Activated B cell treated with CpG ODN at 0.5 μM for 24 hours (primary cell): ENCODE measurements around the gene GPR62. TPM values are rescaled to one million over a fixed set of nuclear protein-coding genes. Genes with fewer than 3 reads are reported as not detected.

Experiments used
- ATAC-seq: fragments of 200-7000 bp; cut with Tn5 transposase; one replicate; pipeline ENCODE4 v1.10.0; 2021; ENCODE audit warnings: low read depth, mild to moderate bottlenecking, moderate library complexity
- CTCF ChIA-PET: fragments of 350-600 bp; sonication (Branson Sonifier 250); formaldehyde crosslinking; loops from one replicate; lab custom pipeline; 2021; ENCODE audit warnings: antibody characterized with exemption; lab: Charles Lee
- POLR2A ChIA-PET: fragments of 350-600 bp; sonication (Branson Sonifier 250); formaldehyde crosslinking; loops from one replicate; lab custom pipeline; 2021; ENCODE audit warnings: antibody characterized with exemption; lab: Charles Lee
- DNase-seq: peaks from one replicate; pipeline ENCODE4 v3.0.0; 2022
- H3K27ac Mint-ChIP-seq: one replicate; pipeline ENCODE4 v1.8.0; 2020; ENCODE audit warnings: mixed read lengths
- H3K27me3 Mint-ChIP-seq: one replicate; pipeline ENCODE4 v1.8.0; 2021; ENCODE audit warnings: mixed read lengths
- H3K36me3 Mint-ChIP-seq: one replicate; pipeline ENCODE4 v1.8.0; 2021; ENCODE audit warnings: low read depth, mixed read lengths
- H3K4me1 Mint-ChIP-seq: one replicate; pipeline ENCODE4 v1.8.0; 2021; ENCODE audit warnings: mixed read lengths
- H3K4me3 Mint-ChIP-seq: one replicate; pipeline ENCODE4 v1.8.0; 2020; ENCODE audit warnings: mild to moderate bottlenecking, mixed read lengths
- H3K9me3 Mint-ChIP-seq: one replicate; pipeline ENCODE4 v1.8.0; 2020; ENCODE audit warnings: mixed read lengths
- CTCF ChIP-seq: fragments of 200-600 bp; IDR thresholded peaks from one replicate; pipeline ENCODE4 v1.8.0; 2022; ENCODE audit warnings: antibody characterized with exemption, mild to moderate bottlenecking
- intact Hi-C: fragments of 100-400 bp; cut with micrococcal nuclease; formaldehyde crosslinking; loops from one replicate; pipeline ENCODE4 v1.15.1; 2024
- total RNA-seq: library from RNA; stranded (reverse); gene quantifications from 2 replicates; pipeline ENCODE4 v1.2.3, GENCODE V29; 2022

Gene GPR62
- total RNA-seq: not detected in 2 replicates

- no peak within 1 kb of the TSS for H3K27ac Mint-ChIP-seq
- peak within 1 kb of the TSS; percentile 24 for H3K4me3 Mint-ChIP-seq
Observed at GRCh38 chr3:51955175-51955892, at the start of gene GPR62. GPR62 (plus strand) TSS chr3:51955381; CDS start chr3:51955653, 272 bp downstream.

GRCh38 chr3:51908026-51908425 lies 47.2 kb upstream of the GPR62 start:
- CTCF ChIA-PET: no interaction called here
- TF ChIP-seq CTCF: no peak
- no peak overlapping the region for H3K27ac Mint-ChIP-seq
- no peak for DNase-seq
- POLR2A ChIA-PET: no interaction called here
- peaks cover 23% of the 10 kb centered on the region for H3K27me3 Mint-ChIP-seq
- H3K4me3 Mint-ChIP-seq: no peak overlapping the region
- ATAC-seq: no peak
- intact Hi-C loops: no loop called here
- H3K4me1 Mint-ChIP-seq: no peaks in the 10 kb centered on the region
- H3K9me3 Mint-ChIP-seq: peaks cover 20% of the 10 kb centered on the region
- no peaks in the 10 kb centered on the region for H3K36me3 Mint-ChIP-seq

More at GRCh38 chr3:51955175-51955892, at the start of gene GPR62:
- H3K27me3 Mint-ChIP-seq: peaks cover 19% of the 10 kb centered on the region
- ChIA-PET POLR2A (no interaction called here), CTCF (no interaction called here)
- intact Hi-C loops: no loop called here
- DNase-seq (no peak), ATAC-seq (no peak)
- H3K36me3 Mint-ChIP-seq: no peaks in the 10 kb centered on the region
- peaks cover 2% of the 10 kb centered on the region for H3K4me1 Mint-ChIP-seq
- no peak for TF ChIP-seq CTCF
- no peaks in the 10 kb centered on the region for H3K9me3 Mint-ChIP-seq

GRCh38 chr3:51916418-51916817 lies 38.8 kb upstream of the GPR62 start:
- ChIA-PET CTCF (no interaction called here), POLR2A (no interaction called here)
- no peak overlapping the region for H3K27ac Mint-ChIP-seq
- no peak for DNase-seq
- H3K4me1 Mint-ChIP-seq: no peaks in the 10 kb centered on the region
- no peak for ATAC-seq
- TF ChIP-seq CTCF: no peak
- H3K9me3 Mint-ChIP-seq: no peaks in the 10 kb centered on the region
- no peaks in the 10 kb centered on the region for H3K36me3 Mint-ChIP-seq
- H3K27me3 Mint-ChIP-seq: peaks cover 12% of the 10 kb centered on the region
- H3K4me3 Mint-ChIP-seq: no peak overlapping the region
- intact Hi-C loops: no loop called here

GRCh38 chr3:51921081-51921578 lies 34.1 kb upstream of the GPR62 start:
- Mint-ChIP-seq H3K27ac (no peak overlapping the region), H3K9me3 (no peaks in the 10 kb centered on the region), H3K36me3 (no peaks in the 10 kb centered on the region), H3K4me3 (no peak overlapping the region), H3K4me1 (no peaks in the 10 kb centered on the region), H3K27me3 (peaks cover 3% of the 10 kb centered on the region)
- POLR2A ChIA-PET: no interaction called here
- intact Hi-C loops: no loop called here
- no peak for TF ChIP-seq CTCF
- no peak for ATAC-seq
- CTCF ChIA-PET: no interaction called here
- no peak for DNase-seq

- Mint-ChIP-seq H3K36me3 (peaks cover 10% of the 10 kb centered on the region), H3K27me3 (no peaks in the 10 kb centered on the region), H3K9me3 (no peaks in the 10 kb centered on the region), H3K4me3 (no peak overlapping the region), H3K4me1 (no peaks in the 10 kb centered on the region), H3K27ac (no peak overlapping the region)
- ChIA-PET CTCF (no interaction called here), POLR2A (interaction anchor here (0.6 kb wide), 1 partner anchor 106 kb away, joined by 6 read pairs; no protein-coding TSS in a partner anchor)
- DNase-seq: no peak
- intact Hi-C loops: no loop called here
- ATAC-seq: no peak
- TF ChIP-seq CTCF: no peak
Observed at GRCh38 chr3:51927061-51927977, 27.9 kb upstream of the GPR62 start.
